Kidney (tissue), 14 donors: ENCODE data around the gene SLC4A2. TPM values are rescaled to one million over a fixed set of nuclear protein-coding genes. Genes with fewer than 3 reads are reported as not detected.

ENCODE experiments used
- DNase-seq, 5 donors: peaks; one replicate each; pipeline ENCODE4 v3.0.0-alpha.2; 2013 to 2020
- FAIRE-seq: peaks from 2 replicates; lab custom pipeline; 2012; peaks lifted over from hg19 to GRCh38; lab: Jason Lieb, UNC
- H3K27ac ChIP-seq, 2 donors: one replicate each; pipeline ENCODE4 v1.7.0; 2013; ENCODE audit warnings: low read depth in 2 of 2, low read length in 2 of 2, inconsistent platforms in 1 of 2
- H3K27me3 ChIP-seq: one replicate; pipeline ENCODE4 v1.7.1; 2013; ENCODE audit warnings: low read length, inconsistent platforms; ENCODE audit not compliant: control insufficient read depth, insufficient read depth
- H3K36me3 ChIP-seq, 3 donors: one replicate each; pipeline versions ENCODE4 v1.7.0 to v1.7.1; 2013; ENCODE audit warnings: low read length in 3 of 3, control low read depth in 1 of 3, inconsistent platforms in 1 of 3; ENCODE audit not compliant: insufficient read depth in 3 of 3, control insufficient read depth in 2 of 3
- H3K4me1 ChIP-seq, 3 donors: one replicate each; pipeline versions ENCODE4 v1.7.0 to v1.7.1; 2013; ENCODE audit warnings: low read length in 3 of 3, inconsistent platforms in 1 of 3, low read depth in 1 of 3; ENCODE audit not compliant: control insufficient read depth in 2 of 3, insufficient read depth in 2 of 3
- H3K4me3 ChIP-seq, 3 donors: one replicate each; pipeline versions ENCODE4 v1.7.0 to v1.8.1; 2013; ENCODE audit warnings: low read length in 3 of 3, control low read depth in 1 of 3, inconsistent platforms in 1 of 3
- H3K9ac ChIP-seq, 3 donors: one replicate each; pipeline versions ENCODE4 v1.7.0 to v1.7.1; 2013; ENCODE audit warnings: low read length in 3 of 3, control low read depth in 1 of 3, inconsistent platforms in 1 of 3
- H3K9me3 ChIP-seq, 3 donors: one replicate each; pipeline versions ENCODE4 v1.7.0 to v1.7.1; 2013; ENCODE audit warnings: low read length in 3 of 3, control low read depth in 1 of 3, inconsistent platforms in 1 of 3; ENCODE audit not compliant: control insufficient read depth in 2 of 3, insufficient read depth in 1 of 3
- CTCF ChIP-seq: IDR thresholded peaks from 3 replicates; pipeline ENCODE4 v1.5.1; 2012; ENCODE audit warnings: mild to moderate bottlenecking, moderate library complexity, borderline replicate concordance; ENCODE audit not compliant: insufficient read depth; ENCODE audit errors: extremely low read depth
- intact Hi-C: fragments of 100-400 bp; cut with DNase I; formaldehyde crosslinking; loops from one replicate; pipeline ENCODE4 v1.11.1; 2022
- polyA plus RNA-seq: library from polyadenylated mRNA; stranded (reverse); fragments of 350-450 nt; fragmentation: Illumina TruSeq; extraction: RNeasy Lipid Tissue Mini Kit (QIAGEN cat#74804); gene quantifications from one replicate; pipeline ENCODE4 v1.2.3, GENCODE V29; 2014; ENCODE audit warnings: low read depth, low replicate concordance; ENCODE audit not compliant: insufficient read depth
- total RNA-seq: library from RNA; stranded (reverse); fragmentation: NEBNext Ultra II Directional; extraction: Animal tissue kit (Norgen Biotek cat#: 25700); gene quantifications from one replicate; pipeline ENCODE4 v1.2.1, GENCODE V29; 2021
- donor health status: control.
- donor health status: control.
- donor health status: control.
- donor health status: control.
- donor health status: control.
- donor health status: DM: yes; HTN: yes; CAD: no.
- donor health status: Normal renal cell carcinoma (clear cell type).

SLC4A2 gene
- total and polyA plus RNA-seq, 2 donors from 2014 or later: 104 to 150 TPM

GRCh38 chr7:151077705-151078232 is 18.4 kb downstream of the SLC4A2 start:
- H3K27me3 ChIP-seq: no peaks in the 10 kb centered on the region
- peaks cover 2 to 13% (median 13%) of the 10 kb centered on the region in 3 donors for H3K36me3 ChIP-seq
- H3K27ac ChIP-seq: no peak overlapping the region
- no peak for FAIRE-seq
- H3K4me1 ChIP-seq: peaks cover 0 to 37% (median 6%) of the 10 kb centered on the region in 3 donors
- intact Hi-C loops: no loop called here
- H3K9me3 ChIP-seq: no peaks in the 10 kb centered on the region
- no peak overlapping the region for H3K4me3 ChIP-seq
- H3K9ac ChIP-seq: peak overlapping the region in 1 of 3 donors; percentile 19
- no peak for TF ChIP-seq CTCF
- DNase-seq: peak in 1 of 5 donors; percentile 74

GRCh38 chr7:151078233-151079040 is 19.0 kb downstream of the SLC4A2 start:
- intact Hi-C loops: no loop called here
- no peak for FAIRE-seq
- peak in 2 of 5 donors; percentile 56 to 70 for DNase-seq
- Histone ChIP-seq H3K36me3 (peaks cover 2 to 13% (median 13%) of the 10 kb centered on the region in 3 donors), H3K27ac (no peak overlapping the region), H3K4me3 (no peak overlapping the region), H3K4me1 (peaks cover 0 to 37% (median 6%) of the 10 kb centered on the region in 3 donors), H3K9ac (peak overlapping the region in 1 of 3 donors; percentile 19), H3K9me3 (no peaks in the 10 kb centered on the region), H3K27me3 (no peaks in the 10 kb centered on the region)
- no peak for TF ChIP-seq CTCF

GRCh38 chr7:151079199-151079910 is 20.0 kb downstream of the SLC4A2 start:
- no peak for TF ChIP-seq CTCF
- H3K27me3 ChIP-seq: no peaks in the 10 kb centered on the region
- peak overlapping the region in 1 of 3 donors; percentile 61 for H3K9ac ChIP-seq
- no peak for FAIRE-seq
- H3K4me1 ChIP-seq: peaks cover 0 to 40% (median 6%) of the 10 kb centered on the region in 3 donors
- peak in 2 of 5 donors; percentile 61 to 70 for DNase-seq
- no peak overlapping the region for H3K27ac ChIP-seq
- H3K36me3 ChIP-seq: peaks cover 2 to 12% (median 9%) of the 10 kb centered on the region in 3 donors
- intact Hi-C loops: no loop called here
- H3K4me3 ChIP-seq: peak overlapping the region in 2 of 3 donors; percentile 89 to 91
- no peaks in the 10 kb centered on the region for H3K9me3 ChIP-seq
